Measurements from ENCODE around the gene INPP4A.

The INPP4A gene

GRCh38 chr2:98521266-98521665 is 76.6 kb downstream of the INPP4A start:
- Histone ChIP-seq H3K27ac (ENCODE audit: low read depth, low read length) (no peak overlapping the region), H3K4me1 (ENCODE audit: insufficient read depth, low read length) (no peaks in the 10 kb centered on the region), H3K4me3 (ENCODE audit: low read length) (no peak overlapping the region), H3K9me3 (ENCODE audit: insufficient read depth, low read depth, low read length) (no peaks in the 10 kb centered on the region), H3K9ac (ENCODE audit: low read depth, low read length) (no peak overlapping the region), H3K27me3 (ENCODE audit: insufficient read depth, low read length) (no peaks in the 10 kb centered on the region), H3K36me3 (ENCODE audit: insufficient read depth, low read length) (peaks cover 18% of the 10 kb centered on the region)
- WGBS: 93% methylated on average over 7 of the region's 7 CpGs

- H3K9me3 ChIP-seq (ENCODE audit: insufficient read depth, low read depth, low read length): peaks cover 9% of the 10 kb centered on the region; the same call in 1 of the 2 replicates
- no peak overlapping the region for H3K9ac ChIP-seq (ENCODE audit: low read depth, low read length)
- no peak overlapping the region for H3K4me3 ChIP-seq (ENCODE audit: low read length)
- WGBS: 90% methylated on average over 2 of the region's 2 CpGs
- H3K4me1 ChIP-seq (ENCODE audit: insufficient read depth, low read length): no peaks in the 10 kb centered on the region
- H3K27me3 ChIP-seq (ENCODE audit: insufficient read depth, low read length): no peaks in the 10 kb centered on the region
- H3K36me3 ChIP-seq (ENCODE audit: insufficient read depth, low read length): peaks cover 18% of the 10 kb centered on the region
- no peak overlapping the region for H3K27ac ChIP-seq (ENCODE audit: low read depth, low read length)
Observed at GRCh38 chr2:98522854-98523253, 78.2 kb downstream of the INPP4A start.

- Histone ChIP-seq H3K9ac (ENCODE audit: low read depth, low read length) (no peak overlapping the region), H3K9me3 (ENCODE audit: insufficient read depth, low read depth, low read length) (peaks cover 10% of the 10 kb centered on the region; the same call in 1 of the 2 replicates), H3K36me3 (ENCODE audit: insufficient read depth, low read length) (peaks cover 18% of the 10 kb centered on the region), H3K4me1 (ENCODE audit: insufficient read depth, low read length) (no peaks in the 10 kb centered on the region), H3K27me3 (ENCODE audit: insufficient read depth, low read length) (no peaks in the 10 kb centered on the region), H3K27ac (ENCODE audit: low read depth, low read length) (no peak overlapping the region), H3K4me3 (ENCODE audit: low read length) (no peak overlapping the region)
- 95% methylated on average over 3 of the region's 3 CpGs for WGBS
Observed at GRCh38 chr2:98524168-98524567, 79.5 kb downstream of the INPP4A start.

GRCh38 chr2:98528349-98528748 is 83.7 kb downstream of the INPP4A start:
- no peak overlapping the region for H3K4me3 ChIP-seq (ENCODE audit: low read length)
- no peak overlapping the region for H3K9ac ChIP-seq (ENCODE audit: low read depth, low read length)
- H3K36me3 ChIP-seq (ENCODE audit: insufficient read depth, low read length): peaks cover 2% of the 10 kb centered on the region; the same call in 1 of the 2 replicates
- no peaks in the 10 kb centered on the region for H3K4me1 ChIP-seq (ENCODE audit: insufficient read depth, low read length)
- H3K27me3 ChIP-seq (ENCODE audit: insufficient read depth, low read length): no peaks in the 10 kb centered on the region
- peaks cover 10% of the 10 kb centered on the region; the same call in 1 of the 2 replicates for H3K9me3 ChIP-seq (ENCODE audit: insufficient read depth, low read depth, low read length)
- H3K27ac ChIP-seq (ENCODE audit: low read depth, low read length): no peak overlapping the region

GRCh38 chr2:98530114-98530513 is 85.5 kb downstream of the INPP4A start:
- Histone ChIP-seq H3K4me1 (ENCODE audit: insufficient read depth, low read length) (no peaks in the 10 kb centered on the region), H3K9me3 (ENCODE audit: insufficient read depth, low read depth, low read length) (peaks cover 10% of the 10 kb centered on the region; the same call in 1 of the 2 replicates), H3K9ac (ENCODE audit: low read depth, low read length) (no peak overlapping the region), H3K36me3 (ENCODE audit: insufficient read depth, low read length) (peaks cover 10% of the 10 kb centered on the region; the same call in 1 of the 2 replicates), H3K4me3 (ENCODE audit: low read length) (no peak overlapping the region), H3K27me3 (ENCODE audit: insufficient read depth, low read length) (no peaks in the 10 kb centered on the region), H3K27ac (ENCODE audit: low read depth, low read length) (no peak overlapping the region)
- WGBS: 100% methylated on average over 1 of the region's 1 CpG

GRCh38 chr2:98532756-98533155 is 88.1 kb downstream of the INPP4A start:
- H3K4me3 ChIP-seq (ENCODE audit: low read length): no peak overlapping the region
- H3K9me3 ChIP-seq (ENCODE audit: insufficient read depth, low read depth, low read length): peaks cover 2% of the 10 kb centered on the region; the same call in 1 of the 2 replicates
- H3K4me1 ChIP-seq (ENCODE audit: insufficient read depth, low read length): no peaks in the 10 kb centered on the region
- H3K27ac ChIP-seq (ENCODE audit: low read depth, low read length): no peak overlapping the region
- H3K9ac ChIP-seq (ENCODE audit: low read depth, low read length): no peak overlapping the region
- H3K36me3 ChIP-seq (ENCODE audit: insufficient read depth, low read length): peaks cover 25% of the 10 kb centered on the region
- WGBS: 97% methylated on average over 6 of the region's 6 CpGs
- no peaks in the 10 kb centered on the region for H3K27me3 ChIP-seq (ENCODE audit: insufficient read depth, low read length)

GRCh38 chr2:98533547-98533946 is 88.9 kb downstream of the INPP4A start:
- Histone ChIP-seq H3K4me1 (ENCODE audit: insufficient read depth, low read length) (no peaks in the 10 kb centered on the region), H3K9me3 (ENCODE audit: insufficient read depth, low read depth, low read length) (no peaks in the 10 kb centered on the region), H3K27ac (ENCODE audit: low read depth, low read length) (no peak overlapping the region), H3K4me3 (ENCODE audit: low read length) (no peak overlapping the region), H3K36me3 (ENCODE audit: insufficient read depth, low read length) (peaks cover 33% of the 10 kb centered on the region), H3K27me3 (ENCODE audit: insufficient read depth, low read length) (no peaks in the 10 kb centered on the region), H3K9ac (ENCODE audit: low read depth, low read length) (no peak overlapping the region)
- no CpG with 5 or more reads among the region's 1 CpG for WGBS

GRCh38 chr2:98534761-98535160 is 90.1 kb downstream of the INPP4A start:
- Histone ChIP-seq H3K4me1 (ENCODE audit: insufficient read depth, low read length) (no peaks in the 10 kb centered on the region), H3K9me3 (ENCODE audit: insufficient read depth, low read depth, low read length) (no peaks in the 10 kb centered on the region), H3K36me3 (ENCODE audit: insufficient read depth, low read length) (peaks cover 45% of the 10 kb centered on the region), H3K4me3 (ENCODE audit: low read length) (no peak overlapping the region), H3K9ac (ENCODE audit: low read depth, low read length) (no peak overlapping the region), H3K27me3 (ENCODE audit: insufficient read depth, low read length) (no peaks in the 10 kb centered on the region), H3K27ac (ENCODE audit: low read depth, low read length) (no peak overlapping the region)
- WGBS: 93% methylated on average over 3 of the region's 3 CpGs

GRCh38 chr2:98535971-98536677 is 91.5 kb downstream of the INPP4A start:
- Histone ChIP-seq H3K36me3 (ENCODE audit: insufficient read depth, low read length) (peaks cover 55% of the 10 kb centered on the region), H3K27ac (ENCODE audit: low read depth, low read length) (no peak overlapping the region), H3K9ac (ENCODE audit: low read depth, low read length) (no peak overlapping the region), H3K4me1 (ENCODE audit: insufficient read depth, low read length) (no peaks in the 10 kb centered on the region), H3K4me3 (ENCODE audit: low read length) (no peak overlapping the region), H3K27me3 (ENCODE audit: insufficient read depth, low read length) (no peaks in the 10 kb centered on the region), H3K9me3 (ENCODE audit: insufficient read depth, low read depth, low read length) (no peaks in the 10 kb centered on the region)
- 93% methylated on average over 6 of the region's 6 CpGs for WGBS

- no peaks in the 10 kb centered on the region for H3K9me3 ChIP-seq (ENCODE audit: insufficient read depth, low read depth, low read length)
- no peak overlapping the region for H3K9ac ChIP-seq (ENCODE audit: low read depth, low read length)
- H3K27ac ChIP-seq (ENCODE audit: low read depth, low read length): no peak overlapping the region
- H3K27me3 ChIP-seq (ENCODE audit: insufficient read depth, low read length): no peaks in the 10 kb centered on the region
- 94% methylated on average over 14 of the region's 14 CpGs for WGBS
- no peaks in the 10 kb centered on the region for H3K4me1 ChIP-seq (ENCODE audit: insufficient read depth, low read length)
- H3K36me3 ChIP-seq (ENCODE audit: insufficient read depth, low read length): peaks cover 55% of the 10 kb centered on the region
- no peak overlapping the region for H3K4me3 ChIP-seq (ENCODE audit: low read length)
Observed at GRCh38 chr2:98537390-98538126, 92.9 kb downstream of the INPP4A start.

- H3K4me1 ChIP-seq (ENCODE audit: insufficient read depth, low read length): no peaks in the 10 kb centered on the region
- H3K4me3 ChIP-seq (ENCODE audit: low read length): no peak overlapping the region
- H3K36me3 ChIP-seq (ENCODE audit: insufficient read depth, low read length): peaks cover 56% of the 10 kb centered on the region
- 95% methylated on average over 11 of the region's 11 CpGs for WGBS
- H3K9ac ChIP-seq (ENCODE audit: low read depth, low read length): no peak overlapping the region
- no peak overlapping the region for H3K27ac ChIP-seq (ENCODE audit: low read depth, low read length)
- no peaks in the 10 kb centered on the region for H3K9me3 ChIP-seq (ENCODE audit: insufficient read depth, low read depth, low read length)
- H3K27me3 ChIP-seq (ENCODE audit: insufficient read depth, low read length): no peaks in the 10 kb centered on the region
Observed at GRCh38 chr2:98538280-98539041, 93.8 kb downstream of the INPP4A start.

Data from HUES64 (cell line).